ENCODE measurements around the gene ZNRD2. TPM values are rescaled to one million over a fixed set of nuclear protein-coding genes. Genes with fewer than 3 reads are reported as not detected.

Gene ZNRD2
- total and polyA plus RNA-seq, 2 of the 8 experiments (the other 6 are each of a cell fraction or from before 2014, with no cell fraction given), result 53.4 to 125 TPM

- TF ChIP-seq CTBP2 (IDR thresholded peaks at IDR 0.05; ENCODE audit: borderline replicate concordance, insufficient read depth, insufficient read length, low read length), result no peak
- no peak for TF ChIP-seq POLR2A (IDR thresholded peaks at IDR 0.05; ENCODE audit: control extremely low read depth in 1 of 2, low read depth in 2 of 2, low read length in 2 of 2)
- TF ChIP-seq NRF1 (IDR thresholded peaks at IDR 0.05; ENCODE audit: low read depth, low read length), result no peak
- peak; percentile 54; the same call in 1 of the 2 replicates for TF ChIP-seq SUZ12 (IDR thresholded peaks at IDR 0.05; ENCODE audit: low read length)
- no peak for TF ChIP-seq ATF2 (IDR thresholded peaks at IDR 0.05; ENCODE audit: low read length)
- TF ChIP-seq ATF3 (IDR thresholded peaks at IDR 0.05; ENCODE audit: insufficient read depth, low read depth, low read length), result no peak
- TF ChIP-seq GABPA (IDR thresholded peaks at IDR 0.05; ENCODE audit: borderline replicate concordance, insufficient read depth, low read length), result no peak
These were observed 5.4 kb downstream of the ZNRD2 start, which contains the start of gene EHBP1L1 (continued) for GRCh38 chr11:65575568-65576231.
